HFFc6 (cell line): Measurements from ENCODE around the gene SYT9. TPM values are rescaled to one million over a fixed set of nuclear protein-coding genes. Genes with fewer than 3 reads are reported as not detected.

Source experiments
- DNase-seq: peaks from one replicate; pipeline ENCODE4 v3.0.0-alpha.2; 2018
- H3K27ac Mint-ChIP-seq: 2 replicates; pipeline ENCODE4 v1.8.0; 2020; ENCODE audit warnings: mild to moderate bottlenecking, mixed read lengths
- H3K27me3 Mint-ChIP-seq: 2 replicates; pipeline ENCODE4 v1.8.0; 2021; ENCODE audit warnings: mild to moderate bottlenecking, moderate library complexity, mixed read lengths; ENCODE audit not compliant: insufficient read depth
- H3K36me3 Mint-ChIP-seq: 2 replicates; pipeline ENCODE4 v1.8.0; 2021; ENCODE audit warnings: low read depth, mixed read lengths
- H3K4me1 Mint-ChIP-seq: 2 replicates; pipeline ENCODE4 v1.8.0; 2020; ENCODE audit warnings: low read depth, mixed read lengths
- H3K4me3 Mint-ChIP-seq: 2 replicates; pipeline ENCODE4 v1.8.0; 2020; ENCODE audit warnings: mild to moderate bottlenecking, moderate library complexity, mixed read lengths
- H3K9me3 Mint-ChIP-seq: 2 replicates; pipeline ENCODE4 v1.8.0; 2020; ENCODE audit warnings: mild to moderate bottlenecking, mixed read lengths
- CTCF ChIP-seq: fragments of 200-600 bp; sonication (generic); IDR thresholded peaks from 2 replicates; pipeline ENCODE4 v1.5.0; 2021; ENCODE audit warnings: antibody characterized with exemption, mild to moderate bottlenecking
- total RNA-seq, 6 experiments: library from RNA; stranded (reverse); fragmentation: NEBNext Ultra II Directional; extraction: Animal tissue kit (Norgen Biotek cat#: 25700); gene quantifications; 2 replicates in 1 of 6; 3 replicates in 5 of 6; pipeline ENCODE4 v1.2.3, GENCODE V29; 2021

The SYT9 gene
- total RNA-seq, 6 experiments from 2014 or later = not detected

- DNase-seq = no peak
- no peak for TF ChIP-seq CTCF
- H3K27ac Mint-ChIP-seq = no peak overlapping the region
- H3K27me3 Mint-ChIP-seq = no peaks in the 10 kb centered on the region; the same call in 1 of the 2 replicates
- no peaks in the 10 kb centered on the region for H3K4me1 Mint-ChIP-seq
- H3K4me3 Mint-ChIP-seq = no peak overlapping the region
- H3K36me3 Mint-ChIP-seq = no peaks in the 10 kb centered on the region
- H3K9me3 Mint-ChIP-seq = peaks cover 25% of the 10 kb centered on the region
Observed at GRCh38 chr11:7314811-7315604, 63.3 kb downstream of the SYT9 start.

GRCh38 chr11:7319501-7319900, 67.8 kb downstream of the SYT9 start:
- H3K9me3 Mint-ChIP-seq = peaks cover 21% of the 10 kb centered on the region
- H3K27me3 Mint-ChIP-seq = no peaks in the 10 kb centered on the region; the same call in 1 of the 2 replicates
- H3K36me3 Mint-ChIP-seq = no peaks in the 10 kb centered on the region
- H3K27ac Mint-ChIP-seq = no peak overlapping the region
- TF ChIP-seq CTCF = no peak
- DNase-seq = no peak
- no peak overlapping the region for H3K4me3 Mint-ChIP-seq
- no peaks in the 10 kb centered on the region for H3K4me1 Mint-ChIP-seq

GRCh38 chr11:7320306-7320705, 68.6 kb downstream of the SYT9 start:
- DNase-seq = no peak
- Mint-ChIP-seq H3K4me1 (no peaks in the 10 kb centered on the region), H3K27me3 (no peaks in the 10 kb centered on the region; the same call in 1 of the 2 replicates), H3K9me3 (peaks cover 16% of the 10 kb centered on the region), H3K4me3 (no peak overlapping the region), H3K36me3 (no peaks in the 10 kb centered on the region), H3K27ac (no peak overlapping the region)
- no peak for TF ChIP-seq CTCF

- no peak for DNase-seq
- H3K4me3 Mint-ChIP-seq = no peak overlapping the region
- no peaks in the 10 kb centered on the region for H3K4me1 Mint-ChIP-seq
- H3K9me3 Mint-ChIP-seq = peaks cover 10% of the 10 kb centered on the region
- TF ChIP-seq CTCF = no peak
- H3K27me3 Mint-ChIP-seq = no peaks in the 10 kb centered on the region; the same call in 1 of the 2 replicates
- H3K27ac Mint-ChIP-seq = no peak overlapping the region
- H3K36me3 Mint-ChIP-seq = no peaks in the 10 kb centered on the region
Observed at GRCh38 chr11:7321473-7322450, 70.1 kb downstream of the SYT9 start.

- no peaks in the 10 kb centered on the region for H3K4me1 Mint-ChIP-seq
- H3K9me3 Mint-ChIP-seq = peaks cover 39% of the 10 kb centered on the region
- DNase-seq = no peak
- no peak for TF ChIP-seq CTCF
- no peaks in the 10 kb centered on the region; the same call in 1 of the 2 replicates for H3K36me3 Mint-ChIP-seq
- peaks cover 2% of the 10 kb centered on the region; the same call in 1 of the 2 replicates for H3K27me3 Mint-ChIP-seq
- no peak overlapping the region for H3K27ac Mint-ChIP-seq
- no peak overlapping the region for H3K4me3 Mint-ChIP-seq
Observed at GRCh38 chr11:7332451-7332850, 80.7 kb downstream of the SYT9 start.
